Gastrocnemius medialis (tissue), 4 donors: ENCODE data around the gene C3orf33. TPM values are rescaled to one million over a fixed set of nuclear protein-coding genes. Genes with fewer than 3 reads are reported as not detected.

Experiments used
- ATAC-seq, 2 donors: fragments of 150-250 bp; one replicate each; pipeline ENCODE4 v1.9.1; 2016
- DNase-seq, 2 donors: peaks; one replicate each; pipeline ENCODE4 v3.0.0-alpha.2; 2019
- H3K27ac ChIP-seq, 4 donors: fragments of 200-600 bp; sonication (generic); 1 replicate in 1 of 4; 2 replicates in 3 of 4; pipeline ENCODE4 v1.5.1; 2016 to 2018; ENCODE audit warnings: mild to moderate bottlenecking in 2 of 4, moderate library complexity in 1 of 4
- H3K27me3 ChIP-seq, 3 donors: fragments of 200-600 bp; sonication (generic) in 2 of 3; 1 replicate in 1 of 3; 2 replicates in 2 of 3; pipeline versions ENCODE4 v1.5.1 to v1.6.0; 2016 to 2019; ENCODE audit warnings: mild to moderate bottlenecking in 1 of 3, moderate library complexity in 1 of 3
- H3K36me3 ChIP-seq, 2 donors: fragments of 200-600 bp; sonication (generic) in 1 of 2; one replicate each; pipeline ENCODE4 v1.5.1; 2017 to 2018
- H3K4me1 ChIP-seq, 2 donors: fragments of 200-600 bp; sonication (generic) in 1 of 2; one replicate each; pipeline ENCODE4 v1.5.1; 2016 to 2017; ENCODE audit warnings: mild to moderate bottlenecking in 2 of 2
- H3K4me3 ChIP-seq, 4 donors: fragments of 200-600 bp; sonication (generic) in 3 of 4; 1 replicate in 1 of 4; 2 replicates in 3 of 4; pipeline ENCODE4 v1.5.1; 2016 to 2019; ENCODE audit warnings: mild to moderate bottlenecking in 2 of 4
- H3K9me3 ChIP-seq, 3 donors: fragments of 200-600 bp; sonication (generic) in 2 of 3; 1 replicate in 1 of 3; 2 replicates in 2 of 3; pipeline ENCODE4 v1.5.1; 2016 to 2019
- POLR2A ChIP-seq, 2 donors: fragments of 450-650 bp; IDR thresholded peaks; one replicate each; pipeline ENCODE4 v1.6.1; 2017; ENCODE audit warnings: antibody characterized with exemption in 2 of 2, mild to moderate bottlenecking in 2 of 2, moderate library complexity in 2 of 2
- in situ Hi-C, 4 donors: fragments of 200-750 bp; cut with MboI; loops; one replicate each; pipeline versions ENCODE4 v1.15.0 to v1.8.0; 2017; ENCODE audit warnings: low sequenced_read_pairs in 4 of 4
- intact Hi-C: fragments of 100-400 bp; cut with DNase I; formaldehyde crosslinking; loops from one replicate; pipeline ENCODE4 v1.15.1; 2023; ENCODE audit warnings: low total_unique reads
- total RNA-seq, 4 donors: library from RNA; depleted of rRNA; stranded (reverse); fragments of >200 nt; gene quantifications; one replicate each; pipeline versions ENCODE4 v1.1.0 to v1.2.3, GENCODE V29; 2016
- TF ChIP-seq, protein P1 (sequence below), 5 experiments: fragments of 450-650 bp in 3 of 5; fragments of 200-600 bp in 2 of 5; sonication (generic) in 2 of 5; IDR thresholded peaks in 4 of 5; conservative IDR thresholded peaks in 1 of 5; 1 replicate in 4 of 5; 2 replicates in 1 of 5; pipeline ENCODE4 v1.5.1; 2016 to 2019; ENCODE audit warnings: antibody characterized with exemption in 5 of 5, mild to moderate bottlenecking in 3 of 5, moderate library complexity in 3 of 5

Gene C3orf33
- total RNA-seq, 4 donors from 2014 or later: 1.4 to 6.1 (median 3.9) TPM

DNA sequence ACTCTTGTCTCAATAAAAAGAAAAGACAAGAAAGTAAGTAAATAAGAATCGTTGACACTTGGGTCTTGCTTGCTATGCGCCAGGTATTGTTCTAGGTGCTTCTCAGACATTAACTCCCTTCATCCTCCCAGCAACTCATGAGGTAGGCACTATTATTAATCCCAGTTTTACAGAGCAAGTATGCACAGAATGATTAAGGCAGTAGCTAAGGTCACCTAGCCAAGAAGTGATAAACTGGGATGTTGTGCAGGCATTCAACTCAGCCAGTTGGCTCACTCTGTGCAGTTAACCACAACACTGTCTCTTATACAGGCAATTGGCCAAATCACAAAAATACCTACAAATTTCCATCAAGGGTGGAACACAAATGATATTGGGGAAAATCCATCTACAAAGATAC lies 1.7 kb upstream of the C3orf33 start:
- Histone ChIP-seq H3K36me3 (no peaks in the 10 kb centered on the region), H3K4me3 (no peak overlapping the region), H3K4me1 (no peaks in the 10 kb centered on the region), H3K9me3 (no peaks in the 10 kb centered on the region), H3K27ac (no peak overlapping the region), H3K27me3 (no peaks in the 10 kb centered on the region)
- ATAC-seq: no peak
- in situ Hi-C loops: loop anchor here in 2 of 4 donors (10.0 kb wide), 1 partner anchor 57 kb away; no protein-coding TSS in a partner anchor
- intact Hi-C loops: loop anchor here (5.0 kb wide), 1 partner anchor 44 kb away; the partner anchor contains the start of gene SLC33A1
- DNase-seq: no peak
- TF ChIP-seq, protein P1, sequence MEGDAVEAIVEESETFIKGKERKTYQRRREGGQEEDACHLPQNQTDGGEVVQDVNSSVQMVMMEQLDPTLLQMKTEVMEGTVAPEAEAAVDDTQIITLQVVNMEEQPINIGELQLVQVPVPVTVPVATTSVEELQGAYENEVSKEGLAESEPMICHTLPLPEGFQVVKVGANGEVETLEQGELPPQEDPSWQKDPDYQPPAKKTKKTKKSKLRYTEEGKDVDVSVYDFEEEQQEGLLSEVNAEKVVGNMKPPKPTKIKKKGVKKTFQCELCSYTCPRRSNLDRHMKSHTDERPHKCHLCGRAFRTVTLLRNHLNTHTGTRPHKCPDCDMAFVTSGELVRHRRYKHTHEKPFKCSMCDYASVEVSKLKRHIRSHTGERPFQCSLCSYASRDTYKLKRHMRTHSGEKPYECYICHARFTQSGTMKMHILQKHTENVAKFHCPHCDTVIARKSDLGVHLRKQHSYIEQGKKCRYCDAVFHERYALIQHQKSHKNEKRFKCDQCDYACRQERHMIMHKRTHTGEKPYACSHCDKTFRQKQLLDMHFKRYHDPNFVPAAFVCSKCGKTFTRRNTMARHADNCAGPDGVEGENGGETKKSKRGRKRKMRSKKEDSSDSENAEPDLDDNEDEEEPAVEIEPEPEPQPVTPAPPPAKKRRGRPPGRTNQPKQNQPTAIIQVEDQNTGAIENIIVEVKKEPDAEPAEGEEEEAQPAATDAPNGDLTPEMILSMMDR (IDR thresholded peaks at IDR 0.05 in 4 of 5, conservative IDR thresholded peaks at IDR 0.05 in 1 of 5): no peak
- TF ChIP-seq POLR2A (IDR thresholded peaks at IDR 0.05): no peak

DNA sequence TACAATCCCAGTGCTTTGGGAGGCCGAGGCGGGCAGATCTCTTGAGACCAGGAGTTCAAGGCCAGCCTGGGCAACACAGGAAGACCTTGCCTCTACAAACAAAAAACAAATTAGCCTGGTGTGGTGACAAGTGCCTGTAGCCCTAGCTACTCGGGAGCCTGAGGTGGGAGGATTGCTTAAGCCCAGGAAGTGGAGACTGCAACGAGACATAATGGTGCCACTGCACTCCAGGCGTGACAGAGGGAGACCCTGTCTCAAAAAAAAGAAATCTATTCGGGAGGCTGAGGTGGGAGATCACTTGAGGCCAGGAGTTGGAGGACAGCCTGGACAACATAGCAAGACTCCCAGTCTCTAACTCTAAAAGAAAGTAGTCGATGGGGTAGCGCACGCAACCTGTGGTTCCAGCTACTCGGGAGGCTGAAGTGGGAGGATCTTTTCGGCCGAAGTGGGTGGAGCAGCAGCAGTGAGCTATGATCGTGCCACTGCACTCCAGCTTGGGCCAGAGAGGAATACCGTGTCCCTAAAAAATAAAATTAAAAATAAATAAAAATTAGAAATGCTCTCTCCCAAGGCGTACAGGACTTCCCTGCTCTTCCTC lies 775 bp downstream of the C3orf33 start:
- Histone ChIP-seq H3K4me1 (no peaks in the 10 kb centered on the region), H3K27ac (peak overlapping the region; percentile 81 to 92 (median 88)), H3K36me3 (no peaks in the 10 kb centered on the region), H3K27me3 (no peaks in the 10 kb centered on the region), H3K9me3 (no peaks in the 10 kb centered on the region), H3K4me3 (peak overlapping the region; percentile 77 to 99 (median 80))
- in situ Hi-C loops (loop anchor here in 2 of 4 donors (10.0 kb wide), 1 partner anchor 59 kb away; no protein-coding TSS in a partner anchor), intact Hi-C loops (loop anchor here (5.0 kb wide), 1 partner anchor 47 kb away; the partner anchor contains the start of gene SLC33A1)
- peak; percentile 49 to 54 for ATAC-seq
- no peak for TF ChIP-seq POLR2A (IDR thresholded peaks at IDR 0.05)
- TF ChIP-seq, protein P1 (IDR thresholded peaks at IDR 0.05 in 4 of 5, conservative IDR thresholded peaks at IDR 0.05 in 1 of 5): no peak
- DNase-seq: peak in 1 of 2 donors; percentile 15

DNA sequence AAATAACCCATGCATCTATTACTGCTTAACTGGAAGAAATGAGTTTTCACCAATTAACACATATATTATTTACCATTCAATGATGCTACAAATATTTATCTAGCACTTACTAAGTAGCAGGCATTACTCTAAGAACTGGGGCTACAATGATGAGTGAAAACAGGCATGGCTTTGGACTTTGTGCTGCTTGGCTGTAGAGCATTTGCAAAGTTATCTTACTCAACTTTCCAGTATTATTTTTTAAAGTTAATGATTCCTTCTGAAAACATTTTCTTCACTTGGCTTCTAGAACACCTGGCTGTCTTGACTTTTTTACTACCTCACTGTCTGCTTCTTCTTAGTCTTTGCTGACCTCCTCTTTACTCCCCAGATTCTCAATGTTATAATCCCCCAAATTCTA lies 1.8 kb downstream of the C3orf33 start:
- no peak overlapping the region for H3K27ac ChIP-seq
- in situ Hi-C loops: loop anchor here in 2 of 4 donors (10.0 kb wide), 1 partner anchor 60 kb away; no protein-coding TSS in a partner anchor
- no peak for TF ChIP-seq POLR2A (IDR thresholded peaks at IDR 0.05)
- TF ChIP-seq, protein P1 (IDR thresholded peaks at IDR 0.05 in 4 of 5, conservative IDR thresholded peaks at IDR 0.05 in 1 of 5): no peak

DNA sequence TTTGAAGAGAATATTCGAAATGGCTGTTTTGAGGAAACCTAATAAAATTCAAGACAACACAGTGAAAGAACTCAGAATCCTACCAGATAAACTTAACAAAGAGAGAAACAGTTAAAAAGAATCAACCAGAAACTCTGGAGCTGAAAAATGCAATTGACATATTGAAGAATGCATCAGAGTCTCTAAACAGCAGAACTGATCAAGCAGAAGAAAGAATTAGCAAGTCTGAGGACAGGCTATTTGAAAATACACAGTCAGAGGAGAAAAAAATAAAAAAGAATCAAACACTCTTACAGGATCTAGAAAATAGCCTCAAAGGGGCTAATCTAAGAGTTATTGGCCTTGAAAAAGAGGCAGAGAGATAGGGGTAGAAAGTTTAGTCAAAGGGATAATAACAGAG lies 13.5 kb downstream of the C3orf33 start:
- Histone ChIP-seq H3K4me3 (no peak overlapping the region), H3K36me3 (peaks cover 3 to 4% of the 10 kb centered on the region in 2 donors), H3K27me3 (no peaks in the 10 kb centered on the region), H3K9me3 (no peaks in the 10 kb centered on the region), H3K4me1 (no peaks in the 10 kb centered on the region), H3K27ac (no peak overlapping the region)
- no peak for DNase-seq
- TF ChIP-seq, protein P1 (IDR thresholded peaks at IDR 0.05 in 4 of 5, conservative IDR thresholded peaks at IDR 0.05 in 1 of 5): no peak
- no peak for TF ChIP-seq POLR2A (IDR thresholded peaks at IDR 0.05)
- in situ Hi-C loops (no loop called here), intact Hi-C loops (no loop called here)
- ATAC-seq: no peak

More for the DNA sequence above, 1.8 kb downstream of the C3orf33 start:
- DNase-seq (no peak), ATAC-seq (no peak)
- no peaks in the 10 kb centered on the region for H3K36me3 ChIP-seq
- no peak overlapping the region for H3K4me3 ChIP-seq
- no peaks in the 10 kb centered on the region for H3K27me3 ChIP-seq
- intact Hi-C loops: no loop called here
- H3K9me3 ChIP-seq: no peaks in the 10 kb centered on the region
- H3K4me1 ChIP-seq: no peaks in the 10 kb centered on the region
